Progenitor cell of endocrine pancreas (in vitro differentiated cells): ENCODE data around the gene DTNB. TPM values are rescaled to one million over a fixed set of nuclear protein-coding genes. Genes with fewer than 3 reads are reported as not detected.
"Not testable (repeated sequence)": the region's sequence is repeated elsewhere in the genome, so short reads cannot be mapped to it uniquely, and the experiment has no call there.

ENCODE experiments used
- DNase-seq: peaks from one replicate; pipeline ENCODE4 v3.0.0; 2021; ENCODE audit warnings: low spot score; ENCODE audit not compliant: unreplicated experiment
- H3K27ac Mint-ChIP-seq: 2 replicates; pipeline ENCODE4 v1.8.0; 2021; ENCODE audit warnings: mild to moderate bottlenecking, moderate library complexity, mixed read lengths
- H3K27me3 Mint-ChIP-seq: 2 replicates; pipeline ENCODE4 v1.8.0; 2021; ENCODE audit warnings: mixed read lengths
- H3K36me3 Mint-ChIP-seq: 2 replicates; pipeline ENCODE4 v1.8.0; 2022; ENCODE audit warnings: mixed read lengths; ENCODE audit not compliant: insufficient read depth
- H3K4me1 Mint-ChIP-seq: 2 replicates; pipeline ENCODE4 v1.8.0; 2021; ENCODE audit warnings: low read depth, mixed read lengths
- H3K4me3 Mint-ChIP-seq: 2 replicates; pipeline ENCODE4 v1.8.0; 2021; ENCODE audit warnings: low read depth, mild to moderate bottlenecking, moderate library complexity, mixed read lengths
- H3K9me3 Mint-ChIP-seq: 2 replicates; pipeline ENCODE4 v1.8.0; 2021; ENCODE audit warnings: low read depth, mixed read lengths
- CTCF ChIP-seq: fragments of 200-600 bp; sonication (generic); IDR thresholded peaks from one replicate; pipeline ENCODE4 v1.5.0; 2021; ENCODE audit warnings: antibody characterized with exemption, mild to moderate bottlenecking; ENCODE audit not compliant: unreplicated experiment
- total RNA-seq: library from RNA; stranded (reverse); gene quantifications from 2 replicates; pipeline ENCODE4 v1.2.1, GENCODE V29; 2021

DTNB gene
- total RNA-seq, 1 donor from 2014 or later = 29.3 TPM

DNA sequence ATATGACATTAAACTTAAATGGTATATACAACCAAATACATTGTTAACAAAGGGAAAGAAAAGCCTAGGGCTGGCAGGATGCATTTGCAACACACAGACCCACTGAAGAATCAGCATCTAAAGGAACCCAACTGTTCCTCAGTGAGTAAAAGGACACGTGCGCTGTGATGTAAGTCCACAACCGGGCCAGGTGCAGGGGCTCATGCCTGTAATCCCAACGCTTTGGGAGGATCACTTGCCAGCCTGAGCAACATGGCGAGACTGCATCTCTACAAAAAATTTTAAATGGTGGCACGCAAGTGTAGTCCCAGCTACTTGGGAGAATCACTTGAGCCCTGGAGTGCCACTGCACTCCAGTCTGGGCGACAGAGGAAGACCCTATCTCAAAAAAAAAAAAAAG lies 3.9 kb downstream of the DTNB start:
- no peaks in the 10 kb centered on the region for H3K36me3 Mint-ChIP-seq
- no peaks in the 10 kb centered on the region for H3K9me3 Mint-ChIP-seq
- no peak overlapping the region for H3K27ac Mint-ChIP-seq
- DNase-seq = no peak
- H3K27me3 Mint-ChIP-seq = peaks cover 17% of the 10 kb centered on the region
- H3K4me1 Mint-ChIP-seq = peaks cover 14% of the 10 kb centered on the region
- H3K4me3 Mint-ChIP-seq = no peak overlapping the region
- no peak for TF ChIP-seq CTCF

GRCh38 chr2:25666218-25666617 lies 7.2 kb downstream of the DTNB start:
- TF ChIP-seq CTCF = no peak
- peaks cover 12% of the 10 kb centered on the region for H3K4me1 Mint-ChIP-seq
- H3K4me3 Mint-ChIP-seq = no peak overlapping the region
- no peaks in the 10 kb centered on the region for H3K9me3 Mint-ChIP-seq
- H3K27me3 Mint-ChIP-seq = peaks cover 3% of the 10 kb centered on the region
- H3K27ac Mint-ChIP-seq = no peak overlapping the region
- H3K36me3 Mint-ChIP-seq = no peaks in the 10 kb centered on the region
- DNase-seq = no peak

DNA sequence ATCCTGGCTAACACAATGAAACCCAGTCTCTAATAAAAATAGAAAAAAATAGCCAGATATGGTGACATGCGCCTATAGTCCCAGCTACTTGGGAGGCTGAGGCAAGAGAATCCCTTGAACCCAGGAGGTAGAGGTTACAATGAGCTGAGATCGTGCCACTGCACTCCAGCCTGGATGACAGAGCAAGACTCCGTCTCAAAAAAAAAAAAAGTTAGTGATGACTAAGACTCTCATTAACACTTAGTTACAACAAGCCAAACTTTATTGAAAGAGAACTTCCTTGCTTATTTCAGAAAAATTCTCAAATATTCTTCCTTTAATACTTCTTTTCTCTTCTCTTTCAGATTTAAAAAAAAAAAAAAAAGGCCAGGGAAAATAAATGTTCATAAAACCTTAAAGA lies 7.9 kb downstream of the DTNB start:
- H3K27me3 Mint-ChIP-seq, DNase-seq, H3K9me3 Mint-ChIP-seq, H3K36me3 Mint-ChIP-seq, H3K4me3 Mint-ChIP-seq, H3K27ac Mint-ChIP-seq: not testable (repeated sequence)
- peaks cover 11% of the 10 kb centered on the region for H3K4me1 Mint-ChIP-seq

- Mint-ChIP-seq H3K4me3 (no peak overlapping the region), H3K27me3 (no peaks in the 10 kb centered on the region), H3K36me3 (no peaks in the 10 kb centered on the region), H3K4me1 (peaks cover 10% of the 10 kb centered on the region), H3K27ac (no peak overlapping the region), H3K9me3 (no peaks in the 10 kb centered on the region)
- TF ChIP-seq CTCF = no peak
- DNase-seq = no peak
Observed at GRCh38 chr2:25664965-25665307, 8.4 kb downstream of the DTNB start.

DNA sequence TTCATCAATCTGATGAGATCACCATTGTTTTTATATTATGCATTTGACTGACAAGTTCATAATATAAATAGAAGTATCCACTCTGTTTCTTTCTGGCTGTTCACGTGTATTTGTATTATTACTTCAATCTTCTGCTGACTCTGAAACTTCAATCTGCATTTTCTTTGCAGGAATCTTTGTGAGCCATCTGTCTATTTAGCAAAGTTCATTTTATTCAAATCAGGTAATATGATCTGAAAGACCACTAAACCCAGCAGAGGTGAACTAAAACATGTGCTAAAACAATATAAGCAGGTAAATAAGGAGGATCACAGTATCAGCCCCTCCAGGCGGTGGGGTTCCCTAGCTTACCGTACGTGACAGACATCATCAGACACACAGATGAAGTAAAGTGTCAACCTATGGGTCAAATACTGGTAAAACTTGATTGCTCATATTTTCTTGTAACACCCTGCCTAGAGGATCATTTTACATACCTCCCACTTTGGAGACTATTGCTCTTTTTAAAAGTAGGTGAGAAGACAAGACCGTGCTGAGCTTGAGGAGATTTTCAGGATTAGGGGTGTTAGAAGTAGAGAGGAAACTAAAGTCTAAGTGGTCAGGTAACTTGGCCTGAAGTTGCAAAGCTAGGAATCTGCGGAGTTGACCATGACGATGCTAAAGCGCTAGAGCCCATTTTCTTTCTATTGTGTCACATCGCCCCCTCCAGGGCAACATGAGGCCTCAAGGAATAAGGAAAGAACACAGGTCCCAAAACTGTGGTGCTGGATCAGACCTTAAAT lies 9.0 kb downstream of the DTNB start:
- peak overlapping the region; percentile 62 for H3K27ac Mint-ChIP-seq
- H3K4me3 Mint-ChIP-seq = no peak overlapping the region
- peaks cover 10% of the 10 kb centered on the region for H3K4me1 Mint-ChIP-seq
- peak; percentile 81 for TF ChIP-seq CTCF
- peak; percentile 34 for DNase-seq
- no peaks in the 10 kb centered on the region for H3K9me3 Mint-ChIP-seq
- no peaks in the 10 kb centered on the region for H3K36me3 Mint-ChIP-seq
- H3K27me3 Mint-ChIP-seq = no peaks in the 10 kb centered on the region

- H3K36me3 Mint-ChIP-seq = peaks cover 4% of the 10 kb centered on the region
- no peak overlapping the region for H3K27ac Mint-ChIP-seq
- no peak overlapping the region for H3K4me3 Mint-ChIP-seq
- peaks cover 13% of the 10 kb centered on the region for H3K4me1 Mint-ChIP-seq
- H3K27me3 Mint-ChIP-seq = no peaks in the 10 kb centered on the region
- DNase-seq = no peak
- no peaks in the 10 kb centered on the region for H3K9me3 Mint-ChIP-seq
- no peak for TF ChIP-seq CTCF
Observed at GRCh38 chr2:25655316-25655715, 18.1 kb downstream of the DTNB start.
